ENCODE measurements around the gene SEMA4B.
"Not testable (repeated sequence)": the region's sequence is repeated elsewhere in the genome, so short reads cannot be mapped to it uniquely, and the experiment has no call there.

SEMA4B gene

DNA sequence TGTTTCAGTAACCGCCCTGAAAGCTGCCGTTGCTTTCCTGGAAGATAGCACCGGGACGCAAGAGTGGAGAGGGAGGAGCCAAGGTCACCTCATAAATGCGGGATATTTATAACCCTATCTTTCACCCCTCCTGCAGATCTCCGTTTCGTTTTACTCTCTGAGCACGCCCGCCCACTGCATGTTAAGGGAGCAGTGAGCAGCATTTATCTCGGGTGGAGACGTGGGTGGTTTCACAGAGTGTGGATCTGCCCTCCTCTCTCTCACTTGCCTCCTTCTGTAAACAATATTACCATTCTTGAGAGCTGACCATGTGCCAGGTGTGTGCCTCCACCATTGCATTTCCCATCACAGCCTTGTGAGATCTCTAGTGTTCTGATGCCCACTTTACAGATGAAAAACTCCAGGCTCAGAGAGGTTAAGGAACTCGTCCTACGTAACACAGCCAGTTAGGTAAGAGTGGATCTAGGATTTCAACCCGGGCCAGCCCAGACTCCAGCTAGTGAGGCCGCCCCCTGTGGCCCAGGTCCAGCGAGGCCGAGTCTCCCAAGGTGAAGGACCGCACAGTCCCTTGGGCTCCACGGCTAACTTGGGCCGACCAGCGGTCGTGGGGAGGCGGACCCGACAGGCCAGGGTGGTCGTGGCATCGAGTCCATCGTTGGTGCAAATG lies 16.9 kb upstream of the SEMA4B start:
- peak; percentile 15 for DNase-seq

DNA sequence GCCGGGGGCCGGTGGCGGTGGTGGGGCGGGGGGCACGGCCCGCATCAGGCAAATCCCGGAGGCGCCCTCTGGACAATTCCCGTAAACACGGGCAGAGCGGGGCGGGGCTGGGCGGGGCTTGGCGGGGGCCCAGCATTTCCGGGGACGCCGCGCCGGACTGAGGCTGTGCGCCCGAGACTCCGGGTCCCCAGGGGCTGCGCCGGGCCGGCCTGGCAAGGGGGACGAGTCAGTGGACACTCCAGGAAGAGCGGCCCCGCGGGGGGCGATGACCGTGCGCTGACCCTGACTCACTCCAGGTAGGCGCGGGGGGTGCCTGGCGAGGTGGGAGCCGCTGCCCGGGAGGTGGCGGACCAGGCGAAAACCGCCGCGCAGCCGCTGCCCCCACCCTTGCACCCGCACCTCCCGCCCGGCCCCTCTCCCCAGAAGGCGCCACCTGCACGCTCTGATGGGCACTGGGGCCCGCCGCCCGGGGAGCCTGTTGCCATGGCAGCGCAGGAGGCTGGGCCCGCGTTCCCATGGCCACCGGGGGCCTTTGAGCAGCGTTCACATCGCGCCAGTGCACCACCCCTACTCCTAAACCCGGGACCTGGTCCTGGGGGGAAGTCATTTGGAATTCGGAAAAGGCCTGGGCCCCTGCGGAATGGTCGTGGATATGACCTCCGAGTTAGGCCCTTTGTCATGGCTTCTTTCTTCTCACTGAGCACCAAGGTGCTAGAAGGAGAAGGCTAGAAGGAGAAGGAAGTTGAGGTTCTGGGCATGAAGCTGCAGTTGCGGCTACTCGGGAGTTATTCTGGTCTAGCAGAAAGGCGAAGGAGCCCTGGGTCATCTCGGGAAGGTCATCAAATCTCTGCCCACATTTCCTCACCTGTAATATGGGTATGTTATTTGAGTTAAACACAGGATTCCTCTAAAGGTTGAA lies 16.1 kb upstream of the SEMA4B start:
- DNase-seq: peak; percentile 67

DNA sequence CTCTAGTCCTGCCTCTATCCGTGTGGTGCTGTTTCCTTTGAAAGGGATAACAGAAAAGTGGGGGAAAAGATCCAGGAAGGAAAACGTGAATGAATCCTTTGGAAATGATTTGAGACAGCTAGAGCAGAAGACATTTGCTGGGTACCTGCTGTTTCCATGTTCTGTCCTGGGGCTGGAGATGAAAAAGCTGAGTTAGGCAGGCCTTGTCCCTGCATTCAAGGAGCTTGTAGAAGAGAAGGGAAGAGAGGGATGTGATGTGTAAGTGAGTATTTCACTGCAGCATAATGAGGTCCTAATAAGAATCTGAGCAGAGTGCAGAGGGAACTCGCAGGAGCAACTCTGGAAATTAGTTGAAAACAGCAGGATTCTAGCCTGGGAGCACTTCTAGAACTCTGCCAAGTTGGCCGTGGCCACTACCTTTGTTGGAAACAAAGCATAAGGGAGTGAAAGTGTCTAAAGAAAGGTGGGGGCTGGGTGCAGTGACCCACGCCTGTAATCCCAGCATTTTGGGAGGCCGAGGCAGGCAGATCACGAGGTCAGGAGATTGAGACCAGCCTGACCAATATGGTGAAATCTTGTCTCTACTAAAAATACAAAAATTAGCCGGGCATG lies 13.8 kb upstream of the SEMA4B start:
- DNase-seq: no peak

DNA sequence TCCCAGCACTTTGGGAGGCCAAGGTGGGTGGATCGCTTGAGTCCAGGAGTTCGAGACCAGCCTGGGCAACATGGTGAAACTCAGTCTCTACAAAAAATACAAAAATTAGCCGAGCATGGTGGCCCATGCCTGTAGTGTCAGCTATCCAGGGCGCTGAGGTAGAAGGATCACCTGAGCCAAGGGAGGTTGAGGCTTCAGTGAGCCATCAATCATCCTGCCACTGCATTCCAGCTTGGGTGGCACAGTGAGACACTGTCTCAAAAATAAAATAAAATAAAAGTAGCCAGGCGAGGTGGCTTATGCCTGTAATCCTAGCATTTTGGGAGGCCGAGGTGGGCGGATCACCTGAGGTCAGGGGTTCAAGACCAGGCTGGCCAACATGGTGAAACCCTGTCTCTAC lies 13.1 kb upstream of the SEMA4B start:
- not testable (repeated sequence) for DNase-seq

DNA sequence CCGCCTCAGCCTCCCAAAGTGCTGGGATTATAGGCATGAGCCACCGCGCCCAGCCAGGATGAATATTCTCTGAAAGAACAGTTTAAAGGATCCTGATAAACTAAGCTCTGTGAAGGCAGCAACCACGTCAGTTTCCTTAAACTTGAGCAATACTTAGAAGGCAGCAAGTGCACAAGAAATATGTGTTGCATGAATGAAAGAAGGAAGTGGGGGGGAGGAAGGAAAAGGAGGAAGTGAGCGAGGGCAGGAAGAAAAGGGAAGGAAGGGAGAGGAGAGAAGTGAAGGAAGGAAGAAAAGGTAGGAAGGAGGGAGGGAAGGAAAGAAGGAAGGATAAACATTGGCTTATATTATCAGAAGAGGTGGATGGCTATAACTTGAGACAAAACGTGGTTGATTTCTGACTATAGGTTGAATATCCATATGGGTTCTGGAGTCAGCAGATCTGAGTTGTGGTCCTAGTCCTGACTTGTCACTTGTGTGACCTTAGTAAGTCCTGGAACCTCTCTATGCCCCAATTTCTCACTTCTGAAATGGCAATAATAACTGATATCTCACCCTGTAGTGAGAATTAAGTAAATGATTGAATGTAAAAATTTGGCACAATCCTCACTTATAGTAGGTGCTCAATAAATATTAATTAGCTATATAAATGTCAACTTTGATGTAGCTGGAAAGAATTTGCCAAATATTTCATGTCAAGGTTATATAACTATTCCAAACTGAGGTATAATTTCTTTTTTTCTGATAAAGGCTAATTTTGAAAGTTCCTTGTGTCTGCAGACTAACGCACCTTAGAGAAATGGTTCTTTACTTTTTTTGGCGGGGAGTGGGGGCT lies 12.0 kb upstream of the SEMA4B start:
- DNase-seq: no peak

DNA sequence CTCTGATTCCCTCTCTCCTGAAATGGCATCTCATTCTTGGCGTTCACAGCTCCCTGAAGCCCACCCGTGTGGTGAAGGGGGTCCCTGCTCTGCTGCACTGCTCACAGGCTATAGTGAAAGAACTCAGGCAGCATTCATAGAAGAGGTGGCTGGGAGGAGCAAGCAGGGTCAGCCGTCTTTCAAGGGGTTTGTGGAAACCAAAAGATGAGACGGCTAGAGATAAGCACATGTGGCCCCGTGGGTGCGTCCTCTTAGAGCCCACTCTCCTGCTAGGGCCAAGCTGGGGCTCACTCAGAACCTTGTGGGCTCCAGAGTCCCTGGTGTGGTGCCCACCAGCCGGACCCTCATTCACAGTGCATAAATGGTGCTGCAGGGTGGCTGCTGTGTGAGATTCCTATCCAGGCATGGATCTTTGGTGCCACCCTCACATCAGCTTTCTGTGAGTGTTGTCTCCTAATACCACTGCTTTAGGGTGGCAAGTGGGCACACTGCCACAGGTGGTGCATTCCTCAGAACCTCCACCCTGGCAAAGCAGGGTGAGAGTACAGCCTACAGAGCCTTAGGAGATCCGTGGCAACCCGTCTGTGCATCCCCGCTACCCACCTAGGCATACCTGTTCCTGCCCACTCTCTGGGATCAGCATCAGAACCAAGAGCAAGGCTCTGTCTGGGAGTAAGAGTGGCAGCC lies 11.2 kb upstream of the SEMA4B start:
- DNase-seq: no peak

DNA sequence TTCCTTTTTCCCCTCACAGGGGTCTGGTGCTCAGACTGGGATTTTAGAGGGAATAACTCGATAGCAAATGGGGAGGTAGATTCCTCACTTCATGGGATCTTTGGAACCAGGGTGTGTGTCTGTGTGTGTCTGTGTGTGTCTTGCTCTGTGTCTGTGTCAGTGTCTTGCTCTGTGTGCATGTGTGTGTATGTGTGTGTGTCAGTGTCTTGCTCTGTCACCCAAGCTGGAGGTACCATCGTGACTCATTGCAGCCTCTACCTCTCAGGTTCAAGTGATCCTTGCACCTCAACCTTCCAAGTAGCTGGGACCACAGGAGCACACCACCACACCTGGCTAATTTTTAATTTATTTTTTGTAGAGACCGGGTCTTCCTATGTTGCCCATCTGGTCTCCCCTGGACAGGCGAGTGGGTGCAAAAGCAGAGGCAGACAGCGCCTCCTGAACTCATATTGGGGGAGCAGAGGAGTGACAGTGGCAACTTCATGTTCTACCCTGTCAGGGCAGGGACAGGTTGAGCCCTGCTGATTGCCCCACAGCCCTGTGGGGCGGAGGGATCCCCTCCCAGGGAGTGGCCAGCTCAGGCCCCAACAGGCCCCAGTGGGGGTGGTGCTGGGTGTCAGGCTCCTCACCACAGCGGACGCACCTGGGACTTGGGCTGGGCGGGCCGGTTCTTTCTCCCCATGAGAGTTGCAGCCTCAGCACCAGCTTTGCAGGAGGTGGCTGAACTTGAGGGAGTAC lies 10.4 kb upstream of the SEMA4B start:
- DNase-seq: no peak

DNA sequence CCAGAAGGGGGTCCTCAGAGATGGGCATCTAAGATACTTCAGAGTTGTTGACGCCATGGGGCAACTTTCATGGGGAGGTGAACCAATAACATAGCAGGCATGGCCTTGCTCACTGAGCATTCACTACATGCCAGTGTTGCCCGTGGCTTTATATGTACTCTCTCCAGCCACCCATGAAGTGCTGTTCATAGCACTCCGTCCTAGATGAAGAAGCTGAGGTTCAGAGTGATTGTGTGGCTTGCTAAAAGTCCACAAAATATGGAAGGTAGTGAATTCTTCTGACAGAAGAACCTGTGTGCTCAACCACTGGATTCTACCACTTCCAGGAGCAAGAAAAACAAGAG lies 9.8 kb upstream of the SEMA4B start:
- no peak for DNase-seq

DNA sequence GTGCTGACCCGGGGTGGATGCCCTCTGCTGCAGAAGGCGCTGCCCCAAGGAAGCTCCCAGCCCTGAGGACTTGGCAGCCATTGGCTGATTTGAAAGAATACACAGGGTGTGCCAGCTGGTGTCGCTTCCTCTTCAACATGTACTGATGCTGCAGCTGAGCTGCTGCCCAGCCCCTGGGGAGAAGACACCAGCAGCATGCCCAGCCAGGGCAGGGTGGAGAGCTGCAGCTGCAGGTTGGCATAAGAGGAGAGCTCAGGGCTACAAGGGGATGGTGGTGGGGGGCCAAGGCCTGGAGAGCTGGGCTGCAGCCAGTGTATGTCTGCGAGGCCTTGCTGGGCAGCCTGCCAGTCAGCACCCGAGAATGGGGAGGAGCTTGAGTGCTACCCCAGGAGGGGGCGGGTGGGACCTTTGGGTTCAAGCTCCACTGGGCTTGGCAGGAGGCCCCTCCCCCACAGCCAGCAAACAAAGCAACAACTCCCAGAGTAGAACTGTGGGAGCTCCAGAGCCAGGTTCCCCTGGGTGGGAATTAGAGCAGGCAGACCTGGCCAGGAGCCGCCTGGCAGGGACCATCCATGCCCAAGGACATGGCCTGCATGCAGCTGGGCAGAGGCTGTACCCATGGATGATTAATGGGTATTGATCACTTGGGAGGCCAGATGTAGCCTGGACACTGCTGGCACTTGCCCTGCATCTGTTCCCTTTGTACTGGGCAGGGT lies 9.2 kb upstream of the SEMA4B start:
- DNase-seq: peak; percentile 60

DNA sequence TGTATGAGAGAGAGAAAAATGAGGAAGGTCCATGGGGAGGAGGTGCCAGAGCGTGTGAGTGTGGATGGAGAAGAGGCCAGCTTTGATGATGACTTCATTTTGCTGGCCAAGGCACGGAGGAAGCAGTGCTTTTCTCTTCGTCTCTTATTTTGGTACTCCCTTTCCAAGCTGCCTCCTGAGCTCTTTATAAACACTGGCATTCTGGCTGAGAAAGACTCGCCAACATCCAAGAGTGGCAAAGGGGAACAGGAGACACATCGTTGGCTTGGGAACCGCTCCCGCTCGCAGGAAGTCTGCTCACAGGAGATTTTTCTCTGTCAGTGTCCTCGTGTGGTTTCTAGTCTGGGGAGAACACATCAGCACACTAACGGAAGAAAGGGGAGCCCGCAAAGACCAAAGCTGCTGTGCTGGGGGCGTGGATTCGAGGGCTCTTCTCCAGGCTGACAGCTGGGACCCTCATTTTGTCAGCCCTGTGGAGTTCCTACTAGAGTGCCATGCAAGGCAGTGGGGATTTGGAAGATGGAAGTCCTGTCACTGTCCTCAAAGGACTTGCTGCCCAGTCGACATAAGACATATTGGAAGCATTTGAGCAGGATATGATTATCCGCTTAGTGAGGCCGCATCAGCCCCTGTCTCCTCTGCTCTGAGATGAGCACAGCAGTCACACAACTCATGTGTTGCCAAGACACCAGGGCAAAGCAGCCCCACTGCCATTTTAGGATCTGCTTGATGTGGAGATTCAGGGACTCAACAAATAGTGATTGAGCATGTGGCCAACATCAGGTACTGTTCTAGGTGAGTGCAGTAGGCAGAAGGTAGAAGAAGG lies 8.0 kb upstream of the SEMA4B start:
- DNase-seq: no peak

DNA sequence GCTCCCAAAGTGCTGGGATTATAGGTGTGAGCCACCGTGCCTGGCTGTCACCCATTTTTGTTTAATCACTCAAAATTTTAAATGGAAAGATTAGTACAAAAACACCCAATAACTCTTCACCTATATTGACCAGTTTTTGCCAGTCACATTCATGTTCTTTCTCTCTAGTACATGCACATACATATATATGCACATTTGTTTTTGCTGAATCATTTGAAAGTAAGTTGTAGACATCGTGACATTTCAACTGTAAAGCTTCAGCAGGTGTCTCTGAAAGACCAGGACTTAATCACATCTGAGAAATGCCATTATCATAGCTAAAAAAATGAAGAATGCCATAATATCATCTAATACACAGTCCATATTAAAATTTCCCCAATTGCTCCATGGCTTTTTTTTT lies 6.5 kb upstream of the SEMA4B start:
- no peak for DNase-seq

DNA sequence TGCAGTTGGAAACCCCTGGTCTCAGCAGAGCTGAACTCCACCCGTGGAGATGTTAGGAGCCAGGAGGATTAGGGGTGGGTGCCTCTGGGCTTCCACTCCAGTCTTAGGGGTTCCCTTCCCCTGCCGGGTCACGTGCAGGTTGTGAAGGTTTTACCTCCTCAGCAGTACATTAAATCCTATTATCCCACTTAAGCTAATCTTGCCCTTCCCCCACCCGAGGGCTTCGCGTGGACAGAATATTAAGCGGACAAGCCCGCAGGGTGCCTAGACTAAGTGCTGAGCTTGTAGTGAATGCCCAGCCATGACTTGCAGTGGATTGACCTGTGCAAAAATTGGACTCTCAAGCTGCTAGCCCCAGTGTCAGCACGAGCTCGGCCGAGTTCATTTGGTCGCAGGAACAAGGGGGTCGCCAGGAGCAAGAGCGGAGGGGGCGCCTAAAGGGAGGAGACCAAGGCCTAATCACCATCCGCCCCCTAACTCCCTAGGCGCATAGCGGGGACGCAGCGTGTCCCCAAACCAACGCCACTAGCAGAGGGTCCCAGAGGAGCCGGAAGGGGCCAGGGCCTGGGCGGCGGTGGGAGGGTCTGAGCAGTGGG lies 498 bp upstream of the SEMA4B start:
- no peak for DNase-seq

DNA sequence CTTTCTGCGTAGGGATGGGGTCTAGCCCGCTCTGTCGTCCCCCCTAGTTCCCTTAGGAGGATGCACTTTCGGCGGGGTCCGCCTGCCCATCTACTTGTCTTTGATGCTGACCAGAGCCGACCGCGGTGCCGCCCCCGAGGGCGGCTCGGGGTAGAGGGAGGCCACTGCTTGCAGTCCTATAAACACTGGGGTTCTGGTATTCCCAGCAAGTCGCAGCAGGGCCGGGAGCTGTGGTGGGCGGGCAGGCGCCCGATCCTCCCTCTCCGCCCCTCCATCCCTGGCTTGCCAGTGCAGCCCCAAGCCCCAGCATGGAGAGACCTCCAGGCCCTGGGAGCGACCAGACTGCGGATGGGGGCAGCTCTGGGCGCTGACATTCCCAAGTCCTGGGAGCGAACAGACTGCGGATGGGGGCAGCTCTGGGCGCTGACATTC lies 830 bp downstream of the SEMA4B start:
- no peak for DNase-seq

DNA sequence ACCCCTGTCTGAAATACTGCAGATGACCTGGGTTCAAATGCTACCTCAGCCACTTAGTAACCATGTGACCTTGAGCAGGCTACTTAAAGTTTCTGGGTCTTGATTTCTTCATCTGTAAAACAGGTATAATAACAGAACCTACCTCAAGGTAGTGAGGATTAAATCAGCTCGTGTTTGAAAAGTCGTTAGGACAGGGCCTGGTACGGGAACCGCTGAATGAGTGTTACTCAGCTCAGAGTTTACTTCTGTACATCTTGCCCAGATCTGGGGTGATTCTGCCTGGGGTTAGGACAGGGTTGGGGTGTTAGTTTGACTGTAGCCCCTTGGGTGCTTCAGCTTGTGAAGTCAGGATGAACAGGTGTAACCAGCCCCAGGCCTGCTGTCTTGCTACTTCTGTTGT lies 1.8 kb downstream of the SEMA4B start:
- no peak for DNase-seq

DNA sequence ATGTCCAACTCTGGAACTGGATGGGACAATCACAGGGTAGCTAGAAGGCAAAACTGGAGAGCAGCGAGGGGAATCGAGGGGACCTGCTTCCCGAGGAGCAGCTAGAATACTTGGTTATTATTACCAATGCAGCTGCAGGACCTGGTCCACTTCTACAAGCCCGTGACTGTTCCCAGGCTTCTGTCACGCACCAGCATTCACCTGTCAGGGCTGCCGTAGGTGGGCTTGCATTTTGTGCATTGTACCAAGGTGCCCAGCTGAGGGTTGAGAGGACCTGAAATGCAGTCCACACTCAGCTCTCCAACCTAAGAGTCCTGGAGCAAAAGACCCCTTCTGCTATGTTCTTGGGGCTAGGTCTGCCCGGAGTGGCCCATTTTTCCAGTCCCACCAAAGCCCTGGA lies 2.3 kb downstream of the SEMA4B start:
- DNase-seq: no peak

DNA sequence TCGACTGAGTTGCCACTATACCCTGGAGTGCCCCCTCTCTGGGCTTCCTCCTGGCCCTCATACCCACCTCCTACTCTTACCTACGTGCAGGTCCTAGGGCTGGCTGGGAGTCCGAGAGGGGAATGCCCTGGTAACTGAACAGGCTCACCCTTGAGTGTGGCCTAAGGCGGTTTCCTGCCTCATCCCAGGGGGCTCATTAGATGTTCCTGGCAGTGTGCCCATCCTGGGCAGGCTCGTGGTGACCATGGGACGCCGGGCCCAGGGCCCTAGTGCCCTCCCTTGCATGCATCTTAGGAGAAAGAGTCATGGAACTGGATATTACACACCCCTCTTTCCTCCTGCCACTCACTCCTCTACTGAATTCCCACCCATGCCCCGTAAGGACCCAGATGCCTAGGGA lies 2.8 kb downstream of the SEMA4B start:
- DNase-seq: no peak

DNA sequence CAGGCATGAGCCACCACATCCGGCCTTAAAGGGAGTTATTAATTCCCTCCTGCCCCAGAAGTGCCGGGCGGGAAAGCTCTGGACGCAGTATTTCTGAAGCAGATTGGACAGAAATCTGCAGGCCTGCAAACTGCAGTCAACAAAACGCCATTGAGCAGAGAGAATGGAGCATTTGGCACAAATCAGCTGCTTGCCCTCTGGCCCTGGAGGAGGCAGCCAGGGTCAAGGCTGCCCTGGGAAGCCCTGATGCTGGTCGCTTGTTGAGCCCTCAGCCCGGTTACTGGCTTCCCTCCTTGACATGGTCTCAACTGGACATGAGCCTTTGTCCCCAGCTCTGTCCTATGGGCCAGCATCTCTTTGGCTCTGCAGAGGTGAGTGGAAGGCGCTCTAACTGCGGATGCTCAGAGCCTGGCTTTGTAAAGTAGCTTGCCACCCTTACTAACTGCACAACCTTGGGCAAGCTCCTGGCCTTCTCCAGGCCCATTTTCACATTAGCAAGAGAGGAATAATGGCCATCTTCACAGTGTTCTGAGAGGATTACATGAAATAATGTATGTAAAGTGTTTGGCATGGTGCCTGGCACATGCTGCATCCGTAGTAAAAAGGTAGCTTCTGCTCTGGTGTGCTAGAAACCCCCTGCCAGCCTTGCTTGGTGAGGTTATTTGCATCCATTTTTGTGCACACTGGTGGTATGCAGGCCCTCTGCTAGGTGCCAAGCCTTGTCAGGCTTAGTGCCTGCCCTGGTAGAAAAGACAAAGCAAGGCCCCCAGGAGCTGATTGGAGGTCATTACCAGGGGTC lies 4.1 kb downstream of the SEMA4B start:
- DNase-seq: no peak

DNA sequence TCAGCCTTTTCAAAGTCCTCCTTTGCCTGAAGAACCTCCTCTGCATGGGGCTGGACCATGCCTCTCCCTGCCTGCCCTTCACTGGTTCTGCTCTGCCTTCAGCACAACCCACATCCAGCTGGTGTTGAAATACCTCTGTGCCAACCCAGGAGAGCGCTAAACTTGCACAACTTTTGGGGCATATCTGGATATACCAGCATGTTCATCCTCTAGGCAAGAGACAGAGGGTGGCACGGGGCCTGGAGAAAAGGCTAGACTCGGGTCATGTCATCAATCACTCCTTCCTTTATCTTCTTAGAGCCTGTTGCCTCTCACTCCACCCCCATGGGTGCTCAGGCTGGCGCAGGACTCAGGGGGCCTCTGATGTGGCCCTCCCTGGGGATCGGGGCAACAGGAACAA lies 4.8 kb downstream of the SEMA4B start:
- no peak for DNase-seq

DNA sequence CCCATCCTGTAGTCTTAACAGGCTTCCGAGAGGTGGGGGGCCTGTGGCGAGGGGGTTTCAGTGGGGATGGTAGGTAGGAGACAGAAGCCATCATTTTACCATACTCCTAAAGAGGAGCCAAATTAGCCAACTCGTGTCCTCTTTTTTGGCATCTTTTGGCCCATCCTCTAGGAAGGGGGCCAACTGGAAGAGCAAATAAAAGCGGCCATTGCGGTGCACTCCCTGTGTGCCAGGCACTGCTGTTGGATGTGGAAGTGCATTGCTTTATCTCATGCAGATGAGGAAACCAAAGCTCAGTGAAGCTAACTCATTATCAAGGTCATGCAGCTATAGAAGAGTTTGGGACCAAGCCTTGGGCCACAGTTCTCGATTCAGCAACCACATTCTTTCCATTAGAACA lies 6.1 kb downstream of the SEMA4B start:
- DNase-seq: no peak

Measured in CD4-positive, alpha-beta T cell treated with Interleukin-6 for 4 hours (primary cell).